ENCODE results near the gene NYAP2.

The NYAP2 gene

GRCh38 chr2:225399504-225399903 lies at the start of gene NYAP2:
TSS of gene NYAP2 (plus strand) at chr2:225399710. CDS start at chr2:225408881, 9,171 bp downstream.
- no peak for DNase-seq

GRCh38 chr2:225353579-225354085 lies 45.9 kb upstream of the NYAP2 start:
- no peak for DNase-seq

GRCh38 chr2:225354281-225354774 lies 45.2 kb upstream of the NYAP2 start:
- no peak for DNase-seq

- DNase-seq, result no peak
Measured at GRCh38 chr2:225355788-225356187, 43.7 kb upstream of the NYAP2 start.

GRCh38 chr2:225366731-225367130 lies 32.8 kb upstream of the NYAP2 start:
- no peak for DNase-seq

- no peak for DNase-seq
Measured at GRCh38 chr2:225367482-225367881, 32.0 kb upstream of the NYAP2 start.

- DNase-seq, result no peak
Measured at GRCh38 chr2:225378984-225379383, 20.5 kb upstream of the NYAP2 start.

- no peak for DNase-seq
Measured at GRCh38 chr2:225379856-225380255, 19.7 kb upstream of the NYAP2 start.

GRCh38 chr2:225381609-225382008 lies 17.9 kb upstream of the NYAP2 start:
- DNase-seq, result no peak

GRCh38 chr2:225398372-225398771 lies 1.1 kb upstream of the NYAP2 start:
- DNase-seq, result no peak

- DNase-seq, result no peak
Measured at GRCh38 chr2:225400060-225400511, 576 bp downstream of the NYAP2 start.

GRCh38 chr2:225400546-225401400 lies 1.3 kb downstream of the NYAP2 start:
- DNase-seq, result no peak

GRCh38 chr2:225402210-225402776 lies 2.8 kb downstream of the NYAP2 start:
- no peak for DNase-seq

GRCh38 chr2:225411452-225411851 lies 11.9 kb downstream of the NYAP2 start:
- DNase-seq, result no peak

- DNase-seq, result no peak
Measured at GRCh38 chr2:225413786-225414185, 14.3 kb downstream of the NYAP2 start.

GRCh38 chr2:225414902-225415301 lies 15.4 kb downstream of the NYAP2 start:
- DNase-seq, result no peak

GRCh38 chr2:225415341-225415740 lies 15.8 kb downstream of the NYAP2 start:
- DNase-seq, result no peak

GRCh38 chr2:225415792-225416191 lies 16.3 kb downstream of the NYAP2 start:
- DNase-seq, result no peak

- DNase-seq, result no peak
Measured at GRCh38 chr2:225416616-225417367, 17.3 kb downstream of the NYAP2 start.

GRCh38 chr2:225419033-225419432 lies 19.5 kb downstream of the NYAP2 start:
- DNase-seq, result no peak

- DNase-seq, result no peak
Measured at GRCh38 chr2:225422145-225422544, 22.6 kb downstream of the NYAP2 start.

GRCh38 chr2:225425284-225425683 lies 25.8 kb downstream of the NYAP2 start:
- DNase-seq, result no peak

- no peak for DNase-seq
Measured at GRCh38 chr2:225428360-225428759, 28.9 kb downstream of the NYAP2 start.

All from inflammatory macrophage treated with lipopolysaccharide for 4 hours (primary cell).